Ishikawa (cell line): ENCODE data around the gene GRIA3.

Experiments used
- CEBPB ChIP-seq: IDR thresholded peaks from 2 replicates; pipeline ENCODE4 v1.6.1; 2012
- EGR1 ChIP-seq: IDR thresholded peaks from 2 replicates; pipeline ENCODE4 v1.6.1; 2012
- EP300 ChIP-seq: IDR thresholded peaks from 2 replicates; pipeline ENCODE4 v1.6.1; 2012; ENCODE audit warnings: borderline replicate concordance
- TEAD4 ChIP-seq: IDR thresholded peaks from 2 replicates; pipeline ENCODE4 v1.6.1; 2012

DNA sequence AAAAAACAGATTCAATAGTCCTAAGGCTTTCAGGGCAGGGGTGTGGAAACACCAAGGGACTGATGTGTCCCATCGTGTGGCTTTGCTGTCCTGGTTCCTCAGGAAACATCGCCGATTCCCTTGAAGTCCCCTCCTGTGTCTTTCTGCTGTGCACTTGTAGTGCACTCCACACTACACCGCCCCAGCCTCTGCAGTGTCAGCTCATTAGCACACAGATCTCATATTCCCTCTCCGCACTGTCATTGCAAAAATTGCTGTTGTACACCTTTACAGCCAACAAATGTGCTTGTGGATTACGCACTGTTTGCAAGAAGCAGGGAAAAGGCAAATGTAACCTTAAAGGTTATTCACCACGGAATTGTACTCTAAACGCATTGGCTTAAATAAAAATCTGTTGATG, 5.3 kb downstream of the GRIA3 start:
- TF ChIP-seq EP300 (no peak), EGR1 (no peak), CEBPB (no peak), TEAD4 (no peak)
